Heart left ventricle (tissue), 16 donors: ENCODE data around the gene DOCK9. TPM values are rescaled to one million over a fixed set of nuclear protein-coding genes. Genes with fewer than 3 reads are reported as not detected.

Experiments
- ATAC-seq, 4 donors: fragments of 200-7000 bp; cut with Tn5 transposase; one replicate each; pipeline ENCODE4 v1.9.1; 2020 to 2022; ENCODE audit warnings: moderate library complexity in 4 of 4, mild to moderate bottlenecking in 3 of 4, moderate number of reproducible peaks in 1 of 4
- DNase-seq, 5 donors: peaks; one replicate each; pipeline ENCODE4 v3.0.0-alpha.2; 2020
- H3K27ac ChIP-seq, 12 donors: fragments of 200-600 bp; sonication (generic) in 4 of 12; one replicate each; pipeline versions ENCODE4 v1.5.0 to v1.8.0; 2016 to 2022; ENCODE audit warnings: mild to moderate bottlenecking in 2 of 12
- H3K27me3 ChIP-seq, 9 donors: fragments of 200-600 bp; sonication (generic) in 2 of 9; one replicate each; pipeline versions ENCODE4 v1.5.1 to v1.8.0; 2016 to 2022; ENCODE audit warnings: mild to moderate bottlenecking in 3 of 9
- H3K36me3 ChIP-seq, 9 donors: fragments of 200-600 bp; sonication (generic) in 2 of 9; one replicate each; pipeline versions ENCODE4 v1.5.0 to v1.8.0; 2018 to 2022; ENCODE audit warnings: mild to moderate bottlenecking in 2 of 9
- H3K4me1 ChIP-seq, 12 donors: fragments of 200-600 bp; sonication (generic) in 4 of 12; one replicate each; pipeline versions ENCODE4 v1.5.0 to v1.8.0; 2016 to 2022; ENCODE audit warnings: mild to moderate bottlenecking in 3 of 12
- H3K4me3 ChIP-seq, 12 donors: fragments of 200-600 bp; sonication (generic) in 4 of 12; one replicate each; pipeline versions ENCODE4 v1.5.0 to v1.8.0; 2017 to 2022; ENCODE audit warnings: mild to moderate bottlenecking in 9 of 12, moderate library complexity in 4 of 12
- H3K9me3 ChIP-seq, 12 donors: fragments of 200-600 bp; sonication (generic) in 4 of 12; one replicate each; pipeline versions ENCODE4 v1.5.0 to v1.8.0; 2016 to 2022; ENCODE audit warnings: mild to moderate bottlenecking in 1 of 12
- POLR2A ChIP-seq, 2 donors: fragments of 450-650 bp; IDR thresholded peaks; one replicate each; pipeline ENCODE4 v1.6.1; 2017; ENCODE audit warnings: antibody characterized with exemption in 2 of 2, mild to moderate bottlenecking in 2 of 2, moderate library complexity in 2 of 2
- WGBS, 4 donors: extraction: QIAGEN DNeasy Blood & Tissue Kit in 2 of 4; methylation state at CpG; one replicate each; pipeline versions ENCODE4 v1.1.5 to v1.1.7; 2013 to 2018; 5-methylcytosine and 5-hydroxymethylcytosine counted together
- intact Hi-C, 10 donors: fragments of 100-400 bp; cut with DNase I; formaldehyde crosslinking; loops; one replicate each; pipeline versions ENCODE4 v1.11.1 to v1.14.2; 2022
- polyA plus RNA-seq, 2 donors: library from polyadenylated mRNA; stranded (reverse); fragments of 200-250 nt; gene quantifications; one replicate each; pipeline ENCODE4 v1.2.3, GENCODE V29; 2013
- total RNA-seq, 9 donors: library from RNA; depleted of rRNA in 2 of 9; stranded (reverse); fragments of >200 nt in 2 of 9; fragmentation: NEBNext Ultra II Directional in 3 of 9; extraction: Animal tissue kit (Norgen Biotek cat#: 25700) in 3 of 9; gene quantifications; one replicate each; pipeline versions ENCODE4 v1.1.0 to v1.2.4, GENCODE V29; 2016 to 2023
- TF ChIP-seq, protein P1 (sequence below), 12 donors: fragments of 200-600 bp; sonication (generic) in 4 of 12; IDR thresholded peaks; one replicate each; pipeline versions ENCODE4 v1.5.0 to v1.8.0; 2018 to 2022; ENCODE audit warnings: antibody characterized with exemption in 12 of 12, mild to moderate bottlenecking in 5 of 12
- donor health status: ischemic (EF 13 %, LVEDD 7.1; RV severe dilation, severe dysfunction).
- donor health status: healthy with polysubstance abuse.
- donor health status: DM: no; HTN: yes; CAD: no.
- donor health status: DM: no; HTN: no; CAD: no.
- donor health status: ischemic (EF 25% LVEDD 6.9; RV normal size, moderate dysfunction).
- donor health status: ischemic (EF 25% LVEDD 5.7; RV mildly dilated, moderate dysfunction).
- donor health status: healthy.
- donor health status: DM: yes; HTN: yes; CAD: no.
- donor health status: ischemic (EF 35%, LVEDD 5.7; RV mildly dilated, moderate dysfunction).
- donor health status: nonischemic (EF 11% LVEDD 7.7; RV severe dilation, severe dysfunction).
- donor health status: DM: yes; HTN: yes; CAD: no.
- donor health status: PGD.
- donor health status: ischemic (EF 29% LVEDD 5.4; RV normal size, mild dysfunction).
- donor health status: nonischemic (EF 23%, LVEDD 6.1; RV moderate dilation, normal function).

The DOCK9 gene
- total and polyA plus RNA-seq, 11 donors = 21.4 to 128 (median 45.2) TPM

DNA sequence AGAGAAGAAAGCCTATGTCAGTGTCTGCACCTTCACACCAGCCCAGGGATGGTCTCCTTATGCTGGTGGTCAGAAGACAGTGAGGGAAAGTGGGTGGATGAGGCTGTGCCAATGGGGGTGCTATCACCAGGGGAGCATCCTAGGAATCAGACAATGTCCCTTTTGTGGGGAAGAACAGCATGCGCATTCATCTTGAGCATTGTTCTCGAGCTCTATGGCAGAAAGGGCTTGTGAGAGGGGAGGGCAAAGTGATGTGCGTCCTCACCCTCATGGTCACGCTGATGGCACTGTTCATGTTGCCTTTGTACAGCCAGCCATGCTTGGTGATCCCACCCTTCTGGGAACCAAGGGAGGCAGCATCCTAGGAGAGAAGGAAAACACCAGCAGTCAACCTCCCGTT lies 56.1 kb downstream of the DOCK9 start:
- DNase-seq (no peak), ATAC-seq (no peak)
- peaks cover under 1 to 73% (median 42%) of the 10 kb centered on the region in 12 donors for H3K4me1 ChIP-seq
- WGBS, 4 donors = 96 to 98% (median 97%) methylated on average over 5 of the region's 5 CpGs
- intact Hi-C loops = loop anchor here in 1 of 10 donors (5.0 kb wide), 1 partner anchor 56 kb away; the partner anchor contains the start of gene DOCK9
- H3K36me3 ChIP-seq = peaks cover 0 to 44% (median 11%) of the 10 kb centered on the region in 9 donors
- H3K4me3 ChIP-seq = no peak overlapping the region
- H3K27ac ChIP-seq = peak overlapping the region; percentile 7 to 84 (median 32)
- H3K9me3 ChIP-seq = no peaks in the 10 kb centered on the region
- TF ChIP-seq POLR2A (IDR thresholded peaks at IDR 0.05) = no peak
- H3K27me3 ChIP-seq = no peaks in the 10 kb centered on the region

- H3K36me3 ChIP-seq = peaks cover 0 to 44% (median 11%) of the 10 kb centered on the region in 9 donors
- no peaks in the 10 kb centered on the region for H3K27me3 ChIP-seq
- peaks cover 0 to 80% (median 44%) of the 10 kb centered on the region in 12 donors for H3K4me1 ChIP-seq
- peak overlapping the region in 3 of 12 donors; percentile 4 to 8 (median 6) for H3K4me3 ChIP-seq
- intact Hi-C loops = loop anchor here in 1 of 10 donors (5.0 kb wide), 1 partner anchor 56 kb away; the partner anchor contains the start of gene DOCK9
- ATAC-seq = no peak
- no peak for DNase-seq
- H3K9me3 ChIP-seq = no peaks in the 10 kb centered on the region
- no peak for TF ChIP-seq POLR2A (IDR thresholded peaks at IDR 0.05)
- TF ChIP-seq, protein P1, sequence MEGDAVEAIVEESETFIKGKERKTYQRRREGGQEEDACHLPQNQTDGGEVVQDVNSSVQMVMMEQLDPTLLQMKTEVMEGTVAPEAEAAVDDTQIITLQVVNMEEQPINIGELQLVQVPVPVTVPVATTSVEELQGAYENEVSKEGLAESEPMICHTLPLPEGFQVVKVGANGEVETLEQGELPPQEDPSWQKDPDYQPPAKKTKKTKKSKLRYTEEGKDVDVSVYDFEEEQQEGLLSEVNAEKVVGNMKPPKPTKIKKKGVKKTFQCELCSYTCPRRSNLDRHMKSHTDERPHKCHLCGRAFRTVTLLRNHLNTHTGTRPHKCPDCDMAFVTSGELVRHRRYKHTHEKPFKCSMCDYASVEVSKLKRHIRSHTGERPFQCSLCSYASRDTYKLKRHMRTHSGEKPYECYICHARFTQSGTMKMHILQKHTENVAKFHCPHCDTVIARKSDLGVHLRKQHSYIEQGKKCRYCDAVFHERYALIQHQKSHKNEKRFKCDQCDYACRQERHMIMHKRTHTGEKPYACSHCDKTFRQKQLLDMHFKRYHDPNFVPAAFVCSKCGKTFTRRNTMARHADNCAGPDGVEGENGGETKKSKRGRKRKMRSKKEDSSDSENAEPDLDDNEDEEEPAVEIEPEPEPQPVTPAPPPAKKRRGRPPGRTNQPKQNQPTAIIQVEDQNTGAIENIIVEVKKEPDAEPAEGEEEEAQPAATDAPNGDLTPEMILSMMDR (IDR thresholded peaks at IDR 0.05) = no peak
- 75 to 83% (median 79%) methylated on average over 5 of the region's 5 CpGs for WGBS, 4 donors
- peak overlapping the region in 9 of 12 donors; percentile 7 to 84 (median 30) for H3K27ac ChIP-seq
Observed at GRCh38 chr13:98921015-98921580, 56.8 kb downstream of the DOCK9 start.

DNA sequence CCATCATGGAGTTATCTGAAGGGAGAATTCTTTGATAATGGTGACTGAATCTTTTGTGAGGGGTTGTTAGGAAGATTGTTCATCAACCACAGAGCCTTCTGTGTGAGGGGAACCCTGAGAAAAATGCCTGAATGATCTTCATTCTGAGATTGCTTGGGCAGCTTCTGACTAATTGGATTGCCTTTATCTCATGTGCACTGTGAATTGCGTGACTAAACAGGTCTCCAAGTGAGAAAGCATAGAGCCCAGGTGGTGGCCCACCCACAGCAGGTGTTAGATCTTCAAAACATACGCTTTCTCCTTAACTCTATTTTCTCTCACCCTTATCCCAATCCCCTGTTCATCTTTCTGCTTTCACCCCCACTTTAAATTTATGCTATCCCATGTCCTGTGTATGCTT lies 58.3 kb downstream of the DOCK9 start:
- peak overlapping the region in 2 of 12 donors; percentile 12 to 29 for H3K27ac ChIP-seq
- H3K4me1 ChIP-seq = peaks cover 0 to 74% (median 42%) of the 10 kb centered on the region in 12 donors
- intact Hi-C loops = loop anchor here in 6 of 10 donors (2.0 to 10.0 kb wide), 5 partner anchors 17 to 58 kb away; partner anchors contain the start of gene DOCK9 (in 3 of the 6)
- TF ChIP-seq, protein P1 (IDR thresholded peaks at IDR 0.05) = no peak
- DNase-seq = no peak
- no peaks in the 10 kb centered on the region for H3K27me3 ChIP-seq
- H3K9me3 ChIP-seq = no peaks in the 10 kb centered on the region
- 94 to 98% (median 98%) methylated on average over 2 of the region's 2 CpGs for WGBS, 4 donors
- H3K4me3 ChIP-seq = no peak overlapping the region
- ATAC-seq = no peak
- peaks cover 0 to 45% (median 18%) of the 10 kb centered on the region in 9 donors for H3K36me3 ChIP-seq

GRCh38 chr13:98918771-98919170 lies 59.1 kb downstream of the DOCK9 start:
- ATAC-seq (peak in 1 of 4 donors; percentile 59), DNase-seq (no peak)
- 60 to 67% (median 64%) methylated on average over 4 of the region's 4 CpGs for WGBS, 4 donors
- peaks cover 0 to 73% (median 38%) of the 10 kb centered on the region in 12 donors for H3K4me1 ChIP-seq
- H3K4me3 ChIP-seq = no peak overlapping the region
- TF ChIP-seq, protein P1 (IDR thresholded peaks at IDR 0.05) = no peak
- no peak for TF ChIP-seq POLR2A (IDR thresholded peaks at IDR 0.05)
- H3K36me3 ChIP-seq = peaks cover 0 to 52% (median 21%) of the 10 kb centered on the region in 9 donors
- intact Hi-C loops = loop anchor here in 6 of 10 donors (2.0 to 10.0 kb wide), 5 partner anchors 16 to 59 kb away; partner anchors contain the start of gene DOCK9 (in 3 of the 6)
- H3K27me3 ChIP-seq = no peaks in the 10 kb centered on the region
- H3K9me3 ChIP-seq = no peaks in the 10 kb centered on the region
- peak overlapping the region in 3 of 12 donors; percentile 12 to 34 (median 29) for H3K27ac ChIP-seq
